ENCODE data around the gene BRF1.

DNA sequence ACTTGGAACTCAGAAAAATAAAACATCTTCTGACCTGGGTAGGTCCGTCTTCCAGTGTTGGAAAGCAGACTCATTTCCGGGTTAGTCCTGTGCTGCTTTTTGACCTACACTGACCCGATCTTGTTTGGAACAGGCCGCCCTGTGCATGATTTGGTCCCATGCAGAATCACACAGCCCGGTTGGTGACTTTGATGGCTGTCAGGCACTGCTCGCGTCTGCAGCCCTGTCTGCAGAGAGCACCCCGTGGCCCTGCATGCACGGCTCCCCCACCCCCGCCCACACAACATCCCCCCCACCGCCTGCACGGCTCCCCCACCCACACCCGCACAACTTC is 45.4 kb upstream of the BRF1 start:
- TF ChIP-seq FOXP4 (CRISPR knock-in tag; IDR thresholded peaks at IDR 0.05) (no peak), JUN (CRISPR knock-in tag; IDR thresholded peaks at IDR 0.05) (no peak), POLR2A (IDR thresholded peaks at IDR 0.05; ENCODE audit: insufficient read depth in 1 of 2, low read depth in 2 of 2, low read length in 2 of 2) (no peak), GABPB1 (CRISPR knock-in tag; IDR thresholded peaks at IDR 0.05) (no peak)
- TF ChIP-seq, protein P1, sequence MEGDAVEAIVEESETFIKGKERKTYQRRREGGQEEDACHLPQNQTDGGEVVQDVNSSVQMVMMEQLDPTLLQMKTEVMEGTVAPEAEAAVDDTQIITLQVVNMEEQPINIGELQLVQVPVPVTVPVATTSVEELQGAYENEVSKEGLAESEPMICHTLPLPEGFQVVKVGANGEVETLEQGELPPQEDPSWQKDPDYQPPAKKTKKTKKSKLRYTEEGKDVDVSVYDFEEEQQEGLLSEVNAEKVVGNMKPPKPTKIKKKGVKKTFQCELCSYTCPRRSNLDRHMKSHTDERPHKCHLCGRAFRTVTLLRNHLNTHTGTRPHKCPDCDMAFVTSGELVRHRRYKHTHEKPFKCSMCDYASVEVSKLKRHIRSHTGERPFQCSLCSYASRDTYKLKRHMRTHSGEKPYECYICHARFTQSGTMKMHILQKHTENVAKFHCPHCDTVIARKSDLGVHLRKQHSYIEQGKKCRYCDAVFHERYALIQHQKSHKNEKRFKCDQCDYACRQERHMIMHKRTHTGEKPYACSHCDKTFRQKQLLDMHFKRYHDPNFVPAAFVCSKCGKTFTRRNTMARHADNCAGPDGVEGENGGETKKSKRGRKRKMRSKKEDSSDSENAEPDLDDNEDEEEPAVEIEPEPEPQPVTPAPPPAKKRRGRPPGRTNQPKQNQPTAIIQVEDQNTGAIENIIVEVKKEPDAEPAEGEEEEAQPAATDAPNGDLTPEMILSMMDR (CRISPR knock-in tag; IDR thresholded peaks at IDR 0.05): no peak

Measured in HepG2 (cell line).